WTC11 (cell line): ENCODE results near the gene LMF1. TPM values are rescaled to one million over a fixed set of nuclear protein-coding genes. Genes with fewer than 3 reads are reported as not detected.
"Not testable (repeated sequence)": the region's sequence is repeated elsewhere in the genome, so short reads cannot be mapped to it uniquely, and the experiment has no call there.

Experiments
- ATAC-seq: fragments of 200-7000 bp; cut with Tn5 transposase; 2 replicates; pipeline ENCODE4 v1.10.0; 2021; ENCODE audit warnings: mild to moderate bottlenecking, moderate library complexity
- CTCF ChIA-PET: fragments of 300-600 bp; sonication (Branson Sonifier 250); formaldehyde crosslinking; loops from one replicate; lab custom pipeline; 2021; ENCODE audit warnings: antibody characterized with exemption; lab: Charles Lee
- POLR2A ChIA-PET: fragments of 350-600 bp; sonication (Branson Sonifier 250); formaldehyde crosslinking; loops from one replicate; lab custom pipeline; 2021; ENCODE audit warnings: antibody characterized with exemption; lab: Charles Lee
- DNase-seq: peaks from one replicate; pipeline ENCODE4 v3.0.0; 2021; ENCODE audit warnings: low spot score
- H3K27ac Mint-ChIP-seq: 2 replicates; pipeline ENCODE4 v1.8.0; 2021; ENCODE audit warnings: mixed read lengths
- H3K27me3 Mint-ChIP-seq: 2 replicates; pipeline ENCODE4 v1.8.0; 2021; ENCODE audit warnings: low read depth, mild to moderate bottlenecking, moderate library complexity, mixed read lengths
- H3K36me3 Mint-ChIP-seq: 2 replicates; pipeline ENCODE4 v1.8.0; 2021; ENCODE audit warnings: mixed read lengths
- H3K4me1 Mint-ChIP-seq: 2 replicates; pipeline ENCODE4 v1.8.0; 2022; ENCODE audit warnings: mixed read lengths
- H3K4me3 Mint-ChIP-seq: 2 replicates; pipeline ENCODE4 v1.8.0; 2021; ENCODE audit warnings: mild to moderate bottlenecking, moderate library complexity, mixed read lengths
- H3K9me3 Mint-ChIP-seq: 2 replicates; pipeline ENCODE4 v1.8.0; 2021; ENCODE audit warnings: mixed read lengths
- EMX1 ChIP-seq: fragments of 250-450 bp; sonication (Bioruptor Pico); IDR thresholded peaks from 2 replicates; pipeline ENCODE4 v1.8.0; 2021; ENCODE audit warnings: mild to moderate bottlenecking
- FOXJ3 ChIP-seq: sonication (generic); formaldehyde crosslinking; IDR thresholded peaks from 2 replicates; pipeline ENCODE4 v1.9.0; 2021; ENCODE audit warnings: missing genetic modification reagents, mild to moderate bottlenecking, borderline replicate concordance
- FOXK1 ChIP-seq: sonication (generic); formaldehyde crosslinking; IDR thresholded peaks from 2 replicates; pipeline ENCODE4 v1.8.0; 2022; ENCODE audit warnings: mild to moderate bottlenecking, moderate library complexity, missing genetic modification reagents
- GABPB1 ChIP-seq: sonication (generic); formaldehyde crosslinking; IDR thresholded peaks from 2 replicates; pipeline ENCODE4 v1.8.1; 2023; ENCODE audit warnings: mild to moderate bottlenecking, missing genetic modification reagents
- GTF2I ChIP-seq: fragments of 250-450 bp; sonication (Bioruptor Pico); conservative IDR thresholded peaks from 2 replicates; pipeline ENCODE4 v1.4.0; 2021; ENCODE audit warnings: mild to moderate bottlenecking
- KAT7 ChIP-seq: sonication (generic); formaldehyde crosslinking; IDR thresholded peaks from 2 replicates; pipeline ENCODE4 v1.8.1; 2023; ENCODE audit warnings: missing genetic modification reagents, mild to moderate bottlenecking, borderline replicate concordance
- MXD4 ChIP-seq: fragments of 250-450 bp; sonication (Bioruptor Pico); IDR thresholded peaks from 2 replicates; pipeline ENCODE4 v1.8.0; 2021; ENCODE audit warnings: mild to moderate bottlenecking, moderate library complexity, borderline replicate concordance
- NFATC4 ChIP-seq: fragments of 250-450 bp; sonication (Bioruptor Pico); IDR thresholded peaks from 2 replicates; pipeline ENCODE4 v1.9.0; 2021; ENCODE audit warnings: mild to moderate bottlenecking
- RORB ChIP-seq: fragments of 250-450 bp; sonication (Bioruptor Pico); IDR thresholded peaks from 2 replicates; pipeline ENCODE4 v1.9.0; 2021; ENCODE audit warnings: mild to moderate bottlenecking
- TCF7 ChIP-seq: sonication (generic); formaldehyde crosslinking; IDR thresholded peaks from 2 replicates; pipeline ENCODE4 v1.8.0; 2022; ENCODE audit warnings: mild to moderate bottlenecking, low read depth, missing genetic modification reagents, moderate library complexity
- TEAD1 ChIP-seq: sonication (generic); formaldehyde crosslinking; IDR thresholded peaks from 2 replicates; pipeline ENCODE4 v1.8.0; 2022; ENCODE audit warnings: mild to moderate bottlenecking, missing genetic modification reagents
- USF2 ChIP-seq: sonication (generic); formaldehyde crosslinking; IDR thresholded peaks from 2 replicates; pipeline ENCODE4 v1.8.1; 2023; ENCODE audit warnings: mild to moderate bottlenecking, missing genetic modification reagents, moderate library complexity
- ZNF121 ChIP-seq: sonication (generic); formaldehyde crosslinking; IDR thresholded peaks from 2 replicates; pipeline ENCODE4 v1.8.0; 2023; ENCODE audit warnings: missing genetic modification reagents
- ZNF396 ChIP-seq: fragments of 250-450 bp; sonication (Bioruptor Pico); IDR thresholded peaks from 2 replicates; pipeline ENCODE4 v1.8.0; 2021; ENCODE audit warnings: mild to moderate bottlenecking, moderate library complexity, borderline replicate concordance
- ZNF425 ChIP-seq: fragments of 250-450 bp; sonication (Bioruptor Pico); conservative IDR thresholded peaks from 2 replicates; pipeline ENCODE4 v1.9.0; 2021; ENCODE audit warnings: mild to moderate bottlenecking
- total RNA-seq: library from RNA; stranded (reverse); gene quantifications from 3 replicates; pipeline ENCODE4 v1.2.3, GENCODE V29; 2021
- TF ChIP-seq, protein P1 (sequence below): sonication (generic); formaldehyde crosslinking; IDR thresholded peaks from 2 replicates; pipeline ENCODE4 v1.8.0; 2023; ENCODE audit warnings: missing genetic modification reagents
- TF ChIP-seq, protein P2 (sequence below): sonication (generic); formaldehyde crosslinking; IDR thresholded peaks from 2 replicates; pipeline ENCODE4 v1.8.0; 2022; ENCODE audit warnings: missing genetic modification reagents
- TF ChIP-seq, protein P3 (sequence below): fragments of 250-450 bp; sonication (Bioruptor Pico); IDR thresholded peaks from 2 replicates; pipeline ENCODE4 v1.8.0; 2021; ENCODE audit warnings: mild to moderate bottlenecking

Gene LMF1
- total RNA-seq, 1 experiment from 2014 or later: 10.5 TPM

GRCh38 chr16:838741-839140 lies 132.0 kb downstream of the LMF1 start:
- POLR2A ChIA-PET: no interaction called here
- H3K27me3 Mint-ChIP-seq: peaks cover 11% of the 10 kb centered on the region
- no peak for DNase-seq

DNA sequence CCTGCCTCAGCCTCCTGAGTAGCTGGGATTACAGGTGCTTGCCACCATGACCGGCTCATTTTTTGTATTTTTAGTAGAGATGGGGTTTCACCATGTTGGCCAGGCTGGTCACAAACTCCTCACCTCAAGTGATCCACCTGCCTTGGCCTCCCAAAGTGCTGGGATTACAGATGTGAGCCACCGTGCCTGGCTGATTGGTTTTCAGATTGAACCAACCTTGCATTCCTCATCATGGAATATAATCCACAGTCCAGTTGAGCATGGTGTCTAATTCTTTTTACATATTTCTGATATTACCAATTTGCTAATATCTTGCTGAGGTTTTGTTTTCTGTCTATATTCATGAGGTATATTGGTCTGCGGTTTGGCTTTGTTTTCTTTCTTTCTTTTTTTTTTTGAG lies 134.0 kb downstream of the LMF1 start:
- H3K4me1 Mint-ChIP-seq, CTCF ChIA-PET, POLR2A ChIA-PET, H3K4me3 Mint-ChIP-seq, DNase-seq, H3K36me3 Mint-ChIP-seq, H3K27ac Mint-ChIP-seq, ATAC-seq: not testable (repeated sequence)
- peaks cover 11% of the 10 kb centered on the region for H3K27me3 Mint-ChIP-seq
- peaks cover 17% of the 10 kb centered on the region for H3K9me3 Mint-ChIP-seq

More at GRCh38 chr16:838741-839140, 132.0 kb downstream of the LMF1 start:
- peaks cover 2% of the 10 kb centered on the region; the same call in 1 of the 2 replicates for H3K4me1 Mint-ChIP-seq
- peaks cover 9% of the 10 kb centered on the region for H3K36me3 Mint-ChIP-seq
- no peak for ATAC-seq
- H3K4me3 Mint-ChIP-seq: no peak overlapping the region
- TF ChIP-seq, protein P1, sequence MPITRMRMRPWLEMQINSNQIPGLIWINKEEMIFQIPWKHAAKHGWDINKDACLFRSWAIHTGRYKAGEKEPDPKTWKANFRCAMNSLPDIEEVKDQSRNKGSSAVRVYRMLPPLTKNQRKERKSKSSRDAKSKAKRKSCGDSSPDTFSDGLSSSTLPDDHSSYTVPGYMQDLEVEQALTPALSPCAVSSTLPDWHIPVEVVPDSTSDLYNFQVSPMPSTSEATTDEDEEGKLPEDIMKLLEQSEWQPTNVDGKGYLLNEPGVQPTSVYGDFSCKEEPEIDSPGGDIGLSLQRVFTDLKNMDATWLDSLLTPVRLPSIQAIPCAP: no peak
- TF ChIP-seq, all 79 proteins: peak for 0
- CTCF ChIA-PET: no interaction called here
- H3K27ac Mint-ChIP-seq: no peak overlapping the region
- H3K9me3 Mint-ChIP-seq: peaks cover 17% of the 10 kb centered on the region

GRCh38 chr16:836221-836620 lies 134.6 kb downstream of the LMF1 start:
- Mint-ChIP-seq H3K4me3 (no peak overlapping the region), H3K27me3 (peaks cover 11% of the 10 kb centered on the region), H3K9me3 (peaks cover 17% of the 10 kb centered on the region), H3K4me1 (no peaks in the 10 kb centered on the region), H3K27ac (no peak overlapping the region), H3K36me3 (peaks cover 9% of the 10 kb centered on the region)
- DNase-seq: no peak
- no peak for ATAC-seq
- ChIA-PET CTCF (no interaction called here), POLR2A (no interaction called here)
- TF ChIP-seq, protein P1: no peak
- TF ChIP-seq FOXJ3 (CRISPR knock-in tag): no peak
- TF ChIP-seq TCF7 (CRISPR knock-in tag): no peak
- TF ChIP-seq RORB (CRISPR knock-in tag): no peak
- no peak for TF ChIP-seq TEAD1 (CRISPR knock-in tag)
- TF ChIP-seq USF2: no peak
- no peak for TF ChIP-seq KAT7 (CRISPR knock-in tag)
- no peak for TF ChIP-seq FOXK1 (CRISPR knock-in tag)
- no peak for TF ChIP-seq EMX1 (CRISPR knock-in tag)
- no peak for TF ChIP-seq NFATC4 (CRISPR knock-in tag)
- no peak for TF ChIP-seq MXD4 (CRISPR knock-in tag)
- no peak for TF ChIP-seq GTF2I (CRISPR knock-in tag)
- TF ChIP-seq, protein P2, sequence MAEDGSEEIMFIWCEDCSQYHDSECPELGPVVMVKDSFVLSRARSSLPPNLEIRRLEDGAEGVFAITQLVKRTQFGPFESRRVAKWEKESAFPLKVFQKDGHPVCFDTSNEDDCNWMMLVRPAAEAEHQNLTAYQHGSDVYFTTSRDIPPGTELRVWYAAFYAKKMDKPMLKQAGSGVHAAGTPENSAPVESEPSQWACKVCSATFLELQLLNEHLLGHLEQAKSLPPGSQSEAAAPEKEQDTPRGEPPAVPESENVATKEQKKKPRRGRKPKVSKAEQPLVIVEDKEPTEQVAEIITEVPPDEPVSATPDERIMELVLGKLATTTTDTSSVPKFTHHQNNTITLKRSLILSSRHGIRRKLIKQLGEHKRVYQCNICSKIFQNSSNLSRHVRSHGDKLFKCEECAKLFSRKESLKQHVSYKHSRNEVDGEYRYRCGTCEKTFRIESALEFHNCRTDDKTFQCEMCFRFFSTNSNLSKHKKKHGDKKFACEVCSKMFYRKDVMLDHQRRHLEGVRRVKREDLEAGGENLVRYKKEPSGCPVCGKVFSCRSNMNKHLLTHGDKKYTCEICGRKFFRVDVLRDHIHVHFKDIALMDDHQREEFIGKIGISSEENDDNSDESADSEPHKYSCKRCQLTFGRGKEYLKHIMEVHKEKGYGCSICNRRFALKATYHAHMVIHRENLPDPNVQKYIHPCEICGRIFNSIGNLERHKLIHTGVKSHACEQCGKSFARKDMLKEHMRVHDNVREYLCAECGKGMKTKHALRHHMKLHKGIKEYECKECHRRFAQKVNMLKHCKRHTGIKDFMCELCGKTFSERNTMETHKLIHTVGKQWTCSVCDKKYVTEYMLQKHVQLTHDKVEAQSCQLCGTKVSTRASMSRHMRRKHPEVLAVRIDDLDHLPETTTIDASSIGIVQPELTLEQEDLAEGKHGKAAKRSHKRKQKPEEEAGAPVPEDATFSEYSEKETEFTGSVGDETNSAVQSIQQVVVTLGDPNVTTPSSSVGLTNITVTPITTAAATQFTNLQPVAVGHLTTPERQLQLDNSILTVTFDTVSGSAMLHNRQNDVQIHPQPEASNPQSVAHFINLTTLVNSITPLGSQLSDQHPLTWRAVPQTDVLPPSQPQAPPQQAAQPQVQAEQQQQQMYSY: no peak
- TF ChIP-seq ZNF396 (CRISPR knock-in tag): no peak
- no peak for TF ChIP-seq ZNF121
- TF ChIP-seq, protein P3, sequence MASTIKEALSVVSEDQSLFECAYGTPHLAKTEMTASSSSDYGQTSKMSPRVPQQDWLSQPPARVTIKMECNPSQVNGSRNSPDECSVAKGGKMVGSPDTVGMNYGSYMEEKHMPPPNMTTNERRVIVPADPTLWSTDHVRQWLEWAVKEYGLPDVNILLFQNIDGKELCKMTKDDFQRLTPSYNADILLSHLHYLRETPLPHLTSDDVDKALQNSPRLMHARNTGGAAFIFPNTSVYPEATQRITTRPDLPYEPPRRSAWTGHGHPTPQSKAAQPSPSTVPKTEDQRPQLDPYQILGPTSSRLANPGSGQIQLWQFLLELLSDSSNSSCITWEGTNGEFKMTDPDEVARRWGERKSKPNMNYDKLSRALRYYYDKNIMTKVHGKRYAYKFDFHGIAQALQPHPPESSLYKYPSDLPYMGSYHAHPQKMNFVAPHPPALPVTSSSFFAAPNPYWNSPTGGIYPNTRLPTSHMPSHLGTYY (CRISPR knock-in tag): no peak
- TF ChIP-seq ZNF425 (CRISPR knock-in tag): no peak
- TF ChIP-seq GABPB1 (CRISPR knock-in tag): no peak
